ENCODE data around the gene ITPR1. TPM values are rescaled to one million over a fixed set of nuclear protein-coding genes. Genes with fewer than 3 reads are reported as not detected.

ITPR1 gene
- total RNA-seq, 2 donors from 2014 or later, result 36.8 to 43.8 TPM

DNA sequence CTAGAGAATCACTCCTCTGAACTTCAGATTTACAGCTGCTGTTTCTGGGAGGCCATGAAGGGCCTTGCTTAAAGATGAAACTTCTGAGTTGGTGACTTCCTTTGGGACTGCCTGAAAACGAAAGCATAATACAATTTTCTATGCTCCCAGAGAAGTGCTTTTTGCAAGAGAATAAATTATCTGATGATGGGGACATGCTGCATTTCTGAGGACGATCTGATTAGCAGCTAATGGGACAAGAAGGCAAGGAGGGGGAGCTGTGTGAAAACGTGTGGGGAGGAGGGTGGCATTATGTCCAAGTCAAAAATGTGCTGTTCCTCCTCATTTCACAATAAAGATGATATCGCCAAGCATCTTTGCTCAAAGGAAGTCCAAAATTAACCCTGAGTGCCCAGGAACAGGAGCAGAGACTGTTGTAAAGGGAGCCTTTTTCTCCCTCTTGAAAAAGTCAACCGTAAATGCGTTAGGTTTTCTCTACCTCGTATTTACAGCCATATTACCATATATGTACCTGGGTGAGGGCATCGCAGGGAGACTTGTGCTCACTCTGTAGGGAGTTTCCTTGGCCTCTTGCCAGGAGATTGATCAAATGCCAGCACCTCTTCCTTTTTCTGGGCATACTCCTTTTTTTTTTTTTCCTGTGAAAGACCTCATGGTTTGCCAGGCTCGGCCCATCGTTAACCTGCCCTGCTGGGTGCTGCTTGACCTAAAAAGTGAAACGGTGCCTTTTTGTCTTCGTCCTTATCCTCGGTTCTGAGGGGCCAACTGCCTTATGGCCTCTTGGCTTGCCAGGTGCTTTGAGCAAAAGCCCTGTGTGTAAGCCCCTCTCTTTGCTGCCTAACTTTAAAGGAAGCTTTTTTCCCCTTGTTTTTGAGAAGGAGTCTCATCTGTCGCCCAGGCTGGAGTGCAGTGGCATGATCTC, 11.5 kb downstream of the ITPR1 start:
- DNase-seq, result no peak
- ATAC-seq, result peak; percentile 38 to 65
- intact Hi-C loops (cut with DNase I), result no loop called here

DNA sequence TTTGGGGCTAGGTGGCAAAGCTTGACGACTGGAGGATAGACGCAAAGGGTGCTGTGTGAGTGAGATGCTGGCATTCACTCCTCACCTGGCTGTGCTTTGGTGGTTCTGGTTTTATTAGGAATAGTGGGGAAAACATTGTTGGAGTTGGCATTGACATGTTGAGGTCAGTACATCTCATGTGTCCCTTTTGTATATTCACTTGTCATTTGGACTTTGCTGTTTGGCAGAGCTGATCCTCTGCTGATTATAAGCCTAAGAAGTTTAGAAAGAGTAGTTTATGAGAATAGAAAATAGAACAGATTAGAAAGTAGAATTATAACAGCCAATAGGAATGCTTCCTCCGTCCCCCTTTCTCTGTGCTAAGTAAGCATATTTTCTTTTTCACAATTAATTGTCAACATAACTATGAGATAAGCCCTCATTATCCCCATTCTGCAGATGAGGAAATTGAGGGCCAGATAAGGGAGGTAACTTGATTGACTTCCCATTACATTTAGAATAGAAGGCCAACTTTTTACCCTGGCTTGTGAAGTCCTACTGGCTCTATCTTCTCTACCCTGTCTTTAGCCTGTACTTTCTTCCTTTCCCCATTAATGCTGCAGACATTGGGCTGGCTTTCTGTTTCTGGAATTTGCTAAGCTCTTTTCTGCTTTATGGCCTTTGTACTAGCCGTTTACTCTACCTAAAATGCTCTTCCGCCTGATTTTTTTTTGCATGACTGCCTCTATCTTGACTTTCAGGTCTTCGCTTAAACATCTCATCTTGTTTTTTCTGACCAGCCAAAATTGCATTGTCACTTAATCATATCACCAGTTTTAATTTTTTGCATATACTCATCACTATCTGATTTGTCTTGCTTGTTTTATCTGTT, 12.8 kb downstream of the ITPR1 start:
- intact Hi-C loops (cut with DNase I), result no loop called here
- DNase-seq (no peak), ATAC-seq (no peak)

DNA sequence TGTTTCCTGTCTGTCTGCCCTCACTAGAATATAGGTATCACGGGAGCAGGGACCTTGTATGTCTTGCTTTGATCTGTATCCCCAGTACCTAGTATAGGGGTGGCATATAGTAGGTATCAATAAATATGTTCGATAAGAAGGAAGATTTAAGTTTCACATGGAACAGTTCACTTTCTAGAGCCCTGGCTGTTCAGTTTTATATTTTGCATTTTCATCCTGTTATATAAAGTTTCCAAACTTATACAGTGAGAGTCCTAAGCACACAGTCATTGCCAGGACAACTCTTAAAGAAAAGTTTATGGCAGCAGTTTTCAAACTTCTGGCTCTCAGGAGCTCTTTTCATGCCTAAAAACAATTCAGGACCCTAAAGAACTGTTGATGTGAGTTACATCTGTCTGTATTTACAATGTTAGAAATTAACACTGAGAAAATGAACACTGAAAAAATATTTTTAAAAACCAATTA, 13.4 kb downstream of the ITPR1 start:
- intact Hi-C loops (cut with DNase I), result no loop called here
- ATAC-seq (no peak), DNase-seq (no peak)

DNA sequence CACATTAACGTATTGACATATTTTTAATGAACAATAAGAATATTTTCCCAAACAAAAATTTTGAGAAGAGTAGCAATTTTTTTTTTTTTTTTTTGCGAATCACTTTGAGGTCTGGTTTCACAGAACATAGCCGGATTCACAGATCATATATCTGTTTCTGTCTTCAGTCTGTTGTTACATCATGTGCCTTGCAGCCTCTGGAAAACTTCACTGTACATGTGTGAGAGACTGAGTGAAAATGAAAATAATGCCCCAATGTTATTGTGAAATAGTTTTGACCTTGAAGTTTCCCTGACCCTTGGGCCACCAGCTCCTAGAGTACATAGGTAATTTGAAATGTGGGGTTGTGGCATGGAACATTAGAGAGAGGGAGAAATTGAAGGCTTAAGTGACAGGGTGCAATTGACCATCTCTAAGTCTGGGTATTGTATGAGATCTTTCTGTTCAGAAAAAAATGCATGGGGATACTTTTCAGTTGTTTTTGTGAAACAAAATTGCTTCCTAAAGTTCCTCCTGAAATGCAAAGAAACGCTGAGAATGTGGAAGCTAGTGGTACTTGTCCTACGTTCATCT, 14.0 kb downstream of the ITPR1 start:
- intact Hi-C loops (cut with DNase I), result no loop called here
- DNase-seq, result no peak
- ATAC-seq, result no peak

DNA sequence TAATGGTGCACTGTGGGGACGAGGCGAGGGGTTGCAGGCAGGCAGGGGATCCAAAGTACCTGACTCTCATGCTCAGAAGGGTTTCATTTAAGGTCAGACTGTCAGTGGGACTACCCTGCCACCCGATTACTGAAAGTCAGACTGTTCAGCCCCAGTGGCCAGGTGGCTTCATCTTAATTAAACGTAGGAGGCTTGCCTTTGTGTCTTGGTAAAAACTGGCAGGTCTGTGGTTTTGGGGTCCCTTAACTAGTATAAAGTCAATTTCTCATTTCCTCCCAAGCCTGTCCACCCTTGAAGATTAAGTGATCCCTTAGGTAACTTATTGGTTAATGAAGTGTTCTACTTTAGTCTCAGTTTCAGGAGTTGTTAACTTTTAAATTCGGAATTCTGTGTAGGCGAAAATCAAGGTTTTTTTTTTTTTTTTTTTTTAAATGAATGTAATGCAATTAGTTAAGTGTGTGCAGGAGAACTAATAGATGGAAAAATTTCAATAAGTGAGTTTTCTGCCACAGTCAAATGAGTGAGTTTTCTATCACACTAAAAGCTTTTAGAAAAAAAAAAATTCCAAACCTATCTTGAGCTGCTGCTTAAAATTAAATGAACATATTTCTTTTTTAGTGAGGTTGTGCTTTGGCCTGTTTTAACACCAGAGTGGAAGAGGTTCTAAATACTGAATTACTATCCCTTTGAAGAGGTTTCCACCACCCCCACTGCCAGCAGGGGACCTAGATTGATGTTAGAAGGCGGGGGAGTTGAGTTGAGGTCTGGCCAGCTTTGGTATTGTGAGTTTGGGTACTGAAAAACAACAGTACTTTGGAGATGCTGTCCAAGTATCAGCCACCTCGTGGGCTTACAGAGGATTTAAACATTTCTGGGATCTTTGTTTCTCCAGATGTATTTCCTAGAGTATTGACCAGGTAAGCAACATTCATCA, 15.2 kb downstream of the ITPR1 start:
- intact Hi-C loops (cut with DNase I), result no loop called here
- ATAC-seq (no peak), DNase-seq (no peak)

DNA sequence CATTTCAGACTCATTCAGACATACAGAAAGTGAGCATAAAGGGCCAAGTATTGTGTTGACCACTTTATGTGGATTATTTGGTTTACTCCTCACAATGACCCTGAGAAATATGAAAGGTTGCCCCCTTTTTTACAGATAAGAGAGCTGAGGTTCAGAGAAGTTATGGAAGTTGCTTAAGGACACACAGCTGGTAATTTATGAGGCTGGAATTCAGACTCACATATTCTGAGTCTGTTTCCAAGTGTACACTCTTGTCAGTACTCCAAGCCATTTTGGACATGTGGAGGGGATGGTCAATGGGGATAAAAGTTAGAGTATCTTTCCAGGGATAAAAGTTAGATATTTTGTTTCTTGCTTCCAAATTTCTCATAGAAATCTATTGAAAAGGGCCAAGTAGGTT, 15.9 kb downstream of the ITPR1 start:
- DNase-seq (no peak), ATAC-seq (no peak)
- intact Hi-C loops (cut with DNase I), result no loop called here

DNA sequence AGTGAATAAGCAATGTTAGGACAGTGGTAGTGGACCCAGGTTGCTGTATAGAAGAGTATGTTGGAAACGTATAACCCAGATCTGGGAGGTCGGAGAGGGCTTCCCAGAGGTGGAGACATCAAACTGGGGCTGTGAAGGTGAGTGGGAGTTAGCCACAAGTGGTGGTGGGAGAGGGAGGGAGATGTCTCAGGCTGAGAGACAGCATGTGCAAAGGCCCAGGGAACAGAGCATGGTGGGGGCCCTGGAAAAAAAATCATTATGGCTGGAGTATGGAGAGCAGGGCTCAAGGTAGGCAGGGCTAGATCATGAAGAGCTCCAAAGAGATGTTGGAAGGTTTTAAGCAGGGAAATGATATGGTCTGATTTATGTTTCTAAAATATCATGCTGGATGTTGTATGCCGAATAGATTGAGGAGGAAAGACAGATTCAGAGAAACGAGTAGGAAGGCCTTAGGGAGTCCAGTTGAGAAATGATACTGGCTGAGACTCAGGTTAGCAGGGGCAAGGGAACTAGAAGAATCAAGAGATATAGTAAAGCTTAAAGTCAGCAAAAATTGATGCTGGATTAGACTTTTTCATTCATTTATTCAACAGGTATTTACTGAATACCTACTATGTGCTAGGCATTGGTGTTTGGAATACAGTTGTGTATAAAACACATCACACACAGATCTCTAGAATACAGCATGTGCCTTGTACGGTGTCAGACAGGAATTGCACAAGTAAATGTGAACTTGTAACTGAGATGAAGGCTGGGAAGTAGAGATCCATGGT, 17.0 kb downstream of the ITPR1 start:
- ATAC-seq (no peak), DNase-seq (no peak)
- intact Hi-C loops (cut with DNase I), result no loop called here

DNA sequence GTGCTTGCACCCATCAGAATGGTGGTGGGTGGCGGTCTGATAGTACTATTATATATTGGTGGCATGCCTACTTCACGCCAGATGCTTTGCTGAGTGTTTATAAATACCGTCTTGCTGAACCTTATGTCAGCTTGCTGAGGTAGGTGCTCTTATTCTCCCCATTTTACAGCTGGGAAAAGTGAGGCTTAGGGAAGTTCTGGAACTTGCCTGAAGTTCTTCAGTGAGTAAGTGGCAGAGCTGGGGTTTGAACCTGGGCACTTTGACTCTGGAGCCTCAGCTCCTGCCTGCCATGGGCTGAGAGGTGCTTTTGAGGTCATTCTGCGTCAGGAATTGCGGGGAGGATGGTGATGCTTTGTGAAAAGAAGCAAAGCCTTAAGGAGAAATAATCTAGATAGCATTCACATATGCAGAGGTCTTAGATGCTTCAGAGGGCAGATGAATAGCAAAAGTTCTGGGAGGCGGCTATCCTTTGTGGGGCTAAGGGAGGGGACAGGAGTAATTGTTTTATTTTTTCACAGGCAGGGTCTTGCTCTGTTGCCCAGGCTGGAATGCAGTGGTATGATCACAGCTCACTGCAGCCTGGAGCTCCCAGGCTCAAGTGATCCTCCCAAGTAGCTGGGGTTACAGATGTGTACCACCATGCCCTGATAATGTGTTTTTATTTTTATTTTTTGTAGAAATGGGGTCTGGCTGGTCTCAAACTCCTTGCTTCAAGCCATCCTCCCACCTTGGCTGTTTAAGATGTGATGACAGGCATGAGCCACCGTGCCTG, 18.5 kb downstream of the ITPR1 start:
- intact Hi-C loops (cut with DNase I), result no loop called here
- no peak for DNase-seq
- no peak for ATAC-seq

DNA sequence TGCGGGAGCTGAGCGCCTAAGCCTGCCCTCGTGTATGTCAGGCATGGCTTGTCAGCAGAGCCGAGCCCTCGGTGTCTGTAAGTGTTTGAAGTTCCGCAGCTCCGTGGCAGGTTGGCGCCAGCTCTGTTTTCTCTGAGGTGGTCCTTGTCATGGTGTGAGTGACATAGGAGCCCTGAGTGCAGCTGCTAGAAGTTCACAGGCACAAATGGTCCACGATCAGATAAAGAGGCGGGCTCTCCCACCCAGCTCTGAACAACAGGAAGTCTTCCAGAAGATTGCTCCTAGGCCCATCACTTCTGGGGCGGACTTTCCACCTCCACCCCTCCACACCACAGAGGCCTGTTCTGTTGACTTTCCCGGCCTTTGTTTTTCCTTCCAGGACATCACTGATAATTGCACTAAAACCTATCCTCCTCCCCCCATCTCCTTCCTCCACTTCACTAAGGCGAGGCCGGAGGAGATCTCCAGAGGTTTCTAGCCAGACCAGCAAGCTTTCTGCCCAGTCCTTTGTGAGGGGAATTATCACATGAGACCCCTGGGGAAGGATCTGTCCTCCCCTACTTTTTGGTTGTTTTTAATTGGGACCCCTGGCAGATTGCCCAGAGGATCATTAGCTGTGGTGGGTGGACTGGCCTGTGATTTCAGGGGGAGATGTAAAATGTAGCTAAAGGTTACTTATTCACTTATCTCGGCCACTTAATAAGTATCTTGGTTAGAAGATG, 19.9 kb downstream of the ITPR1 start:
- DNase-seq (peak; percentile 49), ATAC-seq (peak in 1 of 2 donors; percentile 79)
- intact Hi-C loops (cut with DNase I), result no loop called here

DNA sequence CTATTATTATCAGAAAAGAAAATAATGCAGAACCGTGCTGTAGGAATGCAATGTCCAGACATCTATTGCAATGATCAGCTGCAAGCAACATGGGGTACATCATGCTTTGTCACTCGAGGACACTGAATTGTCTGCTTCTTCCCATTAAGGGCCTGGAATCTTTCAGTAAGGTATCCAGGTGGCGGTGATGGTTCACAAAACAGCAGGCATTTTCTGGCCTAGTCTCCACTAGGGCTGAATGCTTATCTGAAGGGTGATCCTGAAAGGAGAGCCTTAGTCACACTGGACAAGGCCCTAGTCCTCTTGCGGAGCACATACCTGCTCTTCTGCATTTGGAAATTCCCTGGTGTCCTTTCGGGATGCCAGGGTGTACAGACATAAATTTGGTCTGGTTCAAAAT, 21.2 kb downstream of the ITPR1 start:
- no peak for ATAC-seq
- DNase-seq, result no peak
- intact Hi-C loops (cut with DNase I), result no loop called here

DNA sequence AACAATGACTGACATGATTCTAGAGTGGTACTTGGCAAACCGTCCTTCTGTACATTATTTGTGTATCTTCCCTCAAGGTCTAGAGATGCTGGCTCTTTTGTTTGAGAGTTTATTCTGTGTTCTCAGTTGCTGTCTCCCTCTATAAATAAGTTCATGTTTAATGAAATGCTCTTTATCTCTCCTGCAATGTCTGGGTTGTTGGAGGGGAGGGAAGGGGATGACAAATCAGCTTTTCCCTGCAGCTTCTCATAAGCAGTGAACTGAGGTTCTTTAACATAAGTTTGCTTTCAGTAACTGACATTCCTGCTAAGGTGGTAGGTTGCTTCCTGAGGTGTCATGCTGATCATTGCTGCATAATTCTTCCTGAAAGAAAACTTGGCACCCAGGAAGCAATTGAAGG, 21.8 kb downstream of the ITPR1 start:
- DNase-seq, result no peak
- ATAC-seq, result no peak
- intact Hi-C loops (cut with DNase I), result no loop called here

DNA sequence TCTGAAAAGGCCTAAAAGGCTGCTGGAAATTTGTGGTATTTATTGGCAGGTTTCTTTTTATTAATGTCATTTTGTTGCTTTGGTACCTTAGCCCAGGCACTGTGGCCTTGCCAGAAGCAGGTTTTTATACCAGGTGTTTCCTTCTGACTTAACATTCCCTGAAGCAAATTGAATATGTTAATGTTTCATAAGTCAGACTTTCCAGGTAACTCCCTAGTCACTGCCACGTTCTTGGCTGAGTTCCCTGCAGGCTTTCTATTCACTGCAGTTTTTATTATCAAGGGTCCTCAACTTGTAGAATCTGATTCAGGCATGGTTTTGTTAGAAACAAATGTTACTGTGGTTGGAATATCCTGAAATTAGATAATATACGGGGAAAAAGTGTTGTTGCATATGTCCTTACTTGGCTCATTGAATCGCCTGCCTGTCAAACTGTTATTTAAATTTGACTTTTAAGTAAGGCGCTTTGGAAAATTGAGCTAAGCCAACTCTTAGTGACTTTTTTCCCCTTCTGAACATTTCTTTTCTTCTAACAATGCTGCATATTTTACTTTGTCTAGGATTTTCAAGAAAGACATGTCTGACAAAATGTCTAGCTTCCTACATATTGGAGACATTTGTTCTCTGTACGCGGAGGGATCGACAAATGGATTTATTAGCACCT, 22.9 kb downstream of the ITPR1 start:
- intact Hi-C loops (cut with DNase I), result no loop called here
- no peak for DNase-seq

DNA sequence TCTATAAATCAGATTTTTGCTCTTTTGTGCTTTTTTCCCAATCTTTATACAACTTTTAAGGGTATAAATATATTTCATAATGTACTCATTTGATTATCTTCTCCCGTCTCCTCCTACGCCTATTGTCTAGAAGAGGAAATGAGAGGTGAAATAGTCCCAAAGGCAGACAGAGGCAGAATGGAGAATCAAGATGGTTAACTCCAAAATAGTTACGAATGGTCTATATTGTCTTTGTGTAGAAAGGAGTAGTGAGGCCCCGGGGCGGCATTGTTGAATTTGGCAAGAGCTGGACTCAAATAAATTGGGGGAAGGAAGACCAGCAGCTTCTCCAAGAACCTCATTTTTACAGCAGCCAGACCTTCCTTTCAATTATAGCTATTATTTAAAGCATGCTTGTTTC, 23.9 kb downstream of the ITPR1 start:
- ATAC-seq (no peak), DNase-seq (no peak)
- intact Hi-C loops (cut with DNase I), result no loop called here

More for the DNA sequence above, 22.9 kb downstream of the ITPR1 start:
- ATAC-seq, result no peak

DNA sequence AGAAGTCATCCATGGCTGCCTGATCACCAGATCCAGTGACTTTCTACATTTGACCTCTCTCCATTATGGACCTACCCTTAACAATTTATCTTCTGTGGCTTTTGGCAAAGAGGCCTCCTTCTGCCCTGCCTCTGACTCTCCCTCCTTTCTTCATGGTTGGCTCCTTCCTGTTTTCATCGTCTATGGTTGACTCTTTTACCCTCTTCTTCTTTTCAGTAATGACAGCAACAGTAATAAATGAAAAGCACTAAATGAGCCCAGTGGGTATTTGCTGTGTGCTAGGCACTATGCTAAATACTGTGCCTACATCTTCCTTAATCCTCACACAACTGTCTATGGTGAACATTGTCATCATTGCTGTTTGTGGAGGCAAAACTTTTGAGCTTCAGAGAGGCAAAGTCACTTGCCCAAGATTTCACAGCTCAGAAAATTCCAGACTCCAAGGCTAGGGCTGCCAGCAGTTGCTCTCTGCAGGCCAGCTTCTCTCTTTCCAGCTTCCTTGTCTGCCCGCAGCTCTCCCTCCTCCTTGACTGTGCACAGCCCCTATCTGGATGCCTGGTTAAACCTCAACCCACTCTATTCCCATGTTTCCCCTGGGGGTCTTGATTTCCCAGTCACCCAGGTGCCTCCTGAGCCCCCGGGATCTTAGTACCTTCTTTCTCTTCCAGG, 24.6 kb downstream of the ITPR1 start:
- no peak for DNase-seq
- intact Hi-C loops (cut with DNase I), result no loop called here
- no peak for ATAC-seq

DNA sequence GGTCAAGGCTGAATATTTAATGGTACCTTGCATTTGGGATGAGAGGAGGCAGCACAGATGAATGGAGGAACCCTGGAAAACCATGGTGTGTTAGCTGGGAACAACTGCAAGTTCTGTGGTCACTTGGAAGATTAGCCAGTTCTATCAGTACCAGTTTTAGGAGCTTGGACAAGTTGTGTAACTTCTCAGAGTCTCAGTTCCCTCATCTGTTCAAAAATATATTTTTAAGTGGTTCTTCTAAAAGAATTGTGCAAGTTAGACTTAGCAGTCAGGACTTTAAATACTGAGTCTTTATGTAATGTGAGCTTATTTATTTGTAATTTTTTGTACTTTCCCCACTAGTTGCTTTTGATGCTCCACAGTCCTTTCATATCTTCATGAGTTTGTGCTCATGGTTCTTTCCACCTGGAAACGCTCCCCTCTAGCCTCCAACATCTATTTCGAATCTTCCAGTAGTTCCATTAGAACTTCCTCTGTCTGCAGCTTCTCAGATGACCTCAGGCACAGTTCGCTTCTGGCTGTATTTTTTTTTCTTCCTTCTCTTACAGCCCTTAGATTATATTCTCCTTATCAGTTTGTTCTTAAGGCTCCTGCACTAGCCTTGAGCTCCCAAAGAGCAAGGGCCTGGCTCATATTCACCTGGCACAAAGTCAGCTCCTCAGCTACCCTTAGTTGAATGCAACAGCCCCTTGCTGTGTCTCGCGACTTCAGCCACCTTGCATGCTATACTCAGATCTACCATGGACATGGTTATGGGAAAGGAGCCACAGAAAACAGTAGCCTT, 27.1 kb downstream of the ITPR1 start:
- intact Hi-C loops (cut with DNase I), result no loop called here
- ATAC-seq (no peak), DNase-seq (no peak)
